DND-41 (cell line): ENCODE measurements around the gene LYAR.

Source experiments
- ATAC-seq: fragments of 200-7000 bp; cut with Tn5 transposase; 3 replicates; pipeline ENCODE4 v1.9.1; 2021; ENCODE audit warnings: low read depth; ENCODE audit not compliant: insufficient read depth
- DNase-seq: peaks from one replicate; pipeline ENCODE4 v3.0.0-alpha.2; 2020
- H2AFZ ChIP-seq: 2 replicates; pipeline ENCODE4 v1.6.0; 2012; ENCODE audit warnings: low read depth, low read length
- H3K27ac ChIP-seq: 2 replicates; pipeline ENCODE4 v1.5.1; 2012; ENCODE audit warnings: low read length, inconsistent platforms
- H3K27me3 ChIP-seq: fragments of 200-600 bp; sonication (generic); 2 replicates; pipeline ENCODE4 v1.6.0; 2012; ENCODE audit warnings: low read length, mild to moderate bottlenecking, inconsistent platforms; ENCODE audit not compliant: insufficient read depth, poor library complexity
- H3K36me3 ChIP-seq: 2 replicates; pipeline ENCODE4 v1.5.1; 2012; ENCODE audit warnings: low read length, inconsistent platforms; ENCODE audit not compliant: insufficient read depth
- H3K4me1 ChIP-seq: 2 replicates; pipeline ENCODE4 v1.5.1; 2012; ENCODE audit warnings: mild to moderate bottlenecking, low read length; ENCODE audit not compliant: insufficient read depth
- H3K4me2 ChIP-seq: 2 replicates; pipeline ENCODE4 v1.6.0; 2012; ENCODE audit warnings: mild to moderate bottlenecking, moderate library complexity, low read length, inconsistent platforms; ENCODE audit not compliant: insufficient read depth
- H3K4me3 ChIP-seq, 2 experiments: fragments of 200-600 bp in 1 of 2; shearing (Covaris generic) in 1 of 2; 2 replicates each; pipeline ENCODE4 v1.5.1; 2012 to 2016; ENCODE audit warnings: inconsistent platforms in 2 of 2, low read length in 2 of 2, mild to moderate bottlenecking in 2 of 2, low read depth in 1 of 2, moderate library complexity in 1 of 2
- H3K79me2 ChIP-seq: 2 replicates; pipeline ENCODE4 v1.6.0; 2012; ENCODE audit warnings: low read length, inconsistent platforms; ENCODE audit not compliant: insufficient read depth
- H3K9ac ChIP-seq: 2 replicates; pipeline ENCODE4 v1.6.0; 2012; ENCODE audit warnings: low read depth, mild to moderate bottlenecking, inconsistent platforms, low read length, moderate library complexity
- H3K9me3 ChIP-seq: 2 replicates; pipeline ENCODE4 v1.5.1; 2012; ENCODE audit warnings: low read length, moderate library complexity, mild to moderate bottlenecking, inconsistent platforms; ENCODE audit not compliant: insufficient read depth, severe bottlenecking
- H4K20me1 ChIP-seq: 2 replicates; pipeline ENCODE4 v1.6.0; 2012; ENCODE audit warnings: low read length; ENCODE audit not compliant: insufficient read depth
- CTCF ChIP-seq: IDR thresholded peaks from 2 replicates; pipeline ENCODE4 v1.5.1; 2012; ENCODE audit warnings: borderline replicate concordance, low read length, moderate library complexity, mild to moderate bottlenecking; ENCODE audit not compliant: poor library complexity, severe bottlenecking; ENCODE audit errors: extremely low read depth
- EZH2 ChIP-seq: IDR thresholded peaks from 3 replicates; pipeline ENCODE4 v1.6.1; 2012; ENCODE audit warnings: borderline replicate concordance, low read depth, mild to moderate bottlenecking, moderate library complexity, low read length, inconsistent platforms; ENCODE audit not compliant: severe bottlenecking

LYAR gene

GRCh38 chr4:4288098-4288497, 1.9 kb downstream of the LYAR start:
- Histone ChIP-seq H3K27ac (no peak overlapping the region), H3K9ac (no peak overlapping the region), H3K36me3 (peaks cover 35% of the 10 kb centered on the region), H3K27me3 (no peaks in the 10 kb centered on the region), H3K79me2 (peaks cover 69% of the 10 kb centered on the region), H3K4me3 (no peak overlapping the region; a peak in 1 of 4 replicates), H4K20me1 (peaks cover 10% of the 10 kb centered on the region; the same call in 1 of the 2 replicates), H3K4me2 (peak overlapping the region; percentile 42; the same call in 1 of the 2 replicates), H3K9me3 (no peaks in the 10 kb centered on the region), H2AFZ (no peak overlapping the region), H3K4me1 (peaks cover 36% of the 10 kb centered on the region)
- TF ChIP-seq CTCF (no peak), EZH2 (no peak)
- DNase-seq (no peak), ATAC-seq (no peak)

GRCh38 chr4:4284827-4285618, 4.9 kb downstream of the LYAR start:
- no peak for DNase-seq
- H3K4me2 ChIP-seq: no peak overlapping the region
- ATAC-seq: no peak
- no peaks in the 10 kb centered on the region for H3K9me3 ChIP-seq
- no peak overlapping the region for H3K27ac ChIP-seq
- TF ChIP-seq CTCF (no peak), EZH2 (no peak)
- H3K9ac ChIP-seq: no peak overlapping the region
- no peaks in the 10 kb centered on the region for H3K27me3 ChIP-seq
- H3K36me3 ChIP-seq: peaks cover 58% of the 10 kb centered on the region
- H3K79me2 ChIP-seq: peaks cover 39% of the 10 kb centered on the region
- peaks cover 19% of the 10 kb centered on the region for H3K4me1 ChIP-seq
- H3K4me3 ChIP-seq: no peak overlapping the region
- H2AFZ ChIP-seq: no peak overlapping the region
- H4K20me1 ChIP-seq: no peaks in the 10 kb centered on the region; the same call in 1 of the 2 replicates

- Histone ChIP-seq H4K20me1 (no peaks in the 10 kb centered on the region), H3K9me3 (no peaks in the 10 kb centered on the region), H3K27ac (no peak overlapping the region), H3K79me2 (peaks cover 9% of the 10 kb centered on the region; the same call in 1 of the 2 replicates), H2AFZ (no peak overlapping the region), H3K9ac (no peak overlapping the region), H3K36me3 (peaks cover 85% of the 10 kb centered on the region), H3K4me2 (no peak overlapping the region), H3K4me3 (no peak overlapping the region), H3K27me3 (no peaks in the 10 kb centered on the region), H3K4me1 (no peaks in the 10 kb centered on the region)
- no peak for TF ChIP-seq CTCF
- no peak for TF ChIP-seq EZH2
- ATAC-seq (no peak), DNase-seq (no peak)
These were observed 8.2 kb downstream of the LYAR start for GRCh38 chr4:4281787-4282186.
